Measurements from ENCODE around the gene RYR2.

Gene RYR2

DNA sequence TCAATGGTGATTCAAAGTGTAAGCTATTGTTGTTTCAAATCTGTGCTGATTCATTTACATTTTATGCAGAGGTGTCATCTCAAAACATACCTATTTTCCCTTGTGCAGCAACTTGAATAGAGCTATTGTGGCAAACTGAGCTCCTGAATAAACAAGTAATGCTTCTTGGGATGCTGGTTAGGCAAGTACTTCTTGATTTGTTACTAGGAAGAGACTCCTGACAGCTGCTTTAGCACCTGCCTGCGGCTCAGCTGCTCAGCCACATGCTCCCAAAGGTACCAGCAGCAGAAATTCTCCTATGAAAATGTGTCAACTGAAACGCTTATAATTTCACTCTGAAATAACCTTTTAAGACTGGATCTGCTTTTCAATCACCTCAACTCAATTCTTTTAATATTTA lies 352.3 kb downstream of the RYR2 start:
- TF ChIP-seq, protein P1, sequence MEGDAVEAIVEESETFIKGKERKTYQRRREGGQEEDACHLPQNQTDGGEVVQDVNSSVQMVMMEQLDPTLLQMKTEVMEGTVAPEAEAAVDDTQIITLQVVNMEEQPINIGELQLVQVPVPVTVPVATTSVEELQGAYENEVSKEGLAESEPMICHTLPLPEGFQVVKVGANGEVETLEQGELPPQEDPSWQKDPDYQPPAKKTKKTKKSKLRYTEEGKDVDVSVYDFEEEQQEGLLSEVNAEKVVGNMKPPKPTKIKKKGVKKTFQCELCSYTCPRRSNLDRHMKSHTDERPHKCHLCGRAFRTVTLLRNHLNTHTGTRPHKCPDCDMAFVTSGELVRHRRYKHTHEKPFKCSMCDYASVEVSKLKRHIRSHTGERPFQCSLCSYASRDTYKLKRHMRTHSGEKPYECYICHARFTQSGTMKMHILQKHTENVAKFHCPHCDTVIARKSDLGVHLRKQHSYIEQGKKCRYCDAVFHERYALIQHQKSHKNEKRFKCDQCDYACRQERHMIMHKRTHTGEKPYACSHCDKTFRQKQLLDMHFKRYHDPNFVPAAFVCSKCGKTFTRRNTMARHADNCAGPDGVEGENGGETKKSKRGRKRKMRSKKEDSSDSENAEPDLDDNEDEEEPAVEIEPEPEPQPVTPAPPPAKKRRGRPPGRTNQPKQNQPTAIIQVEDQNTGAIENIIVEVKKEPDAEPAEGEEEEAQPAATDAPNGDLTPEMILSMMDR (conservative IDR thresholded peaks at IDR 0.05; ENCODE audit: low read depth) = no peak
- DNase-seq (ENCODE audit: low spot score) = peak; percentile 2
- CTCF ChIA-PET = no interaction called here
- POLR2A ChIA-PET (ENCODE audit: low non-redundant PET) = no interaction called here
- H3K27ac ChIP-seq = no peak overlapping the region

DNA sequence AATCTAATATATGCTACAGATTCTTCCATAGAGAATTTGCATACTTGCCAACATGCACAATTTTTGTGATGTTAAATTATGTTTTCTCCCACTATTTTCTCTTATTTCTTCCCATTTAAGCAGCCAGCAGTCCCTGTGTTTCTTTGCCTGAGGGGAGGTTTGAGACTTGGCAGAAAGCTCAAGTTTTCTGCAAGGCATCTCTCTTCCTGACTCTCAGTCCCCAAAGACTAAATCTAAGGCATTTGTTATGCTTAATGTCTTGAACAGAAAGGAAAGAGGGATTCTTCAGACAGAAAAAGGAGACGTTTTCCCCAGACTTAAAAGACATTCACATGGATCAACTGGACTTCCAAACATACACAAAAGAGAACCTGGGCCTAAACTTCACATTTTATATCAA lies 354.4 kb downstream of the RYR2 start:
- TF ChIP-seq, protein P1 (conservative IDR thresholded peaks at IDR 0.05; ENCODE audit: low read depth) = no peak
- ChIA-PET POLR2A (ENCODE audit: low non-redundant PET) (no interaction called here), CTCF (no interaction called here)
- H3K27ac ChIP-seq = no peak overlapping the region
- no peak for DNase-seq (ENCODE audit: low spot score)

DNA sequence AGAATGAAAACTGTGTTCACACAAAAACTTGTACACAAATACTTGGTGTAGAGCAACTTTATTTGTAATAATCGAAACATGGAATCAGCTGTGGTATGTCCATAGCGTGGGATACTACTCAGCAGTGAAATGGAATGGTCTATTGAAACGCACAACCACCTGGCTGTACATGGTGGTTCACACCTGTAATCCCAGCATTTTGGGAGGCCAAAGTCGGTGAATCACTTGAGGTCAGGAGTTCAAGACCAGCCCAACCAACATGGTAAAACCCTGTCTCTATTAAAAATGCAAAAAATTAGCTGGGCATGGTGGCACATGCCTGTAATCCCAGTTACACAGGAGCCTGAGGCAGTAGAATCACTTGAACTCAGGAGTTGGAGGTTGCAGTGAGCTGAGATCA lies 356.8 kb downstream of the RYR2 start:
- no peak overlapping the region for H3K27ac ChIP-seq
- TF ChIP-seq, protein P1 (conservative IDR thresholded peaks at IDR 0.05; ENCODE audit: low read depth) = no peak
- POLR2A ChIA-PET (ENCODE audit: low non-redundant PET) = no interaction called here
- CTCF ChIA-PET = interaction anchor here (0.6 kb wide), 1 partner anchor 14 kb away, joined by 6 read pairs; no protein-coding TSS in a partner anchor
- DNase-seq (ENCODE audit: low spot score) = no peak

DNA sequence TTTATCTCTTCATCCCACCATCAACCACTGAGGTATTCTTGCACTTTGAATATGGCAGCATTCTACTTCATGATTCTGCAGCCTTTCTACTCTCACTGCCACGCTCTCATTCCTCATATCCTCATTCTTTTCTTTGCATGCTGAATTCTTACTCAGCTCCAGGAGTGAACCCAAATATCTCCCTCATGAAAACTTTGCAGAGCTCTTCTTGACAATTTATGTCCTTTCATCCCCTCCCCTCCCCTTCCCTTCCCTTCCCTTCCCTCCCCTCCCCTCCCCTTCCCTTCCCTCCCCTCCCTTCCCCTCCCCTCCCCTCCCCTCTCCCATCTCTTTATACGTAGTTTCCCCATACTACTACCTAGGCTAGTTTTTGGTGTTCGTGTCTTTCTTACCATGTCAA lies 363.9 kb downstream of the RYR2 start:
- no peak overlapping the region for H3K27ac ChIP-seq
- no peak for DNase-seq (ENCODE audit: low spot score)
- TF ChIP-seq, protein P1 (conservative IDR thresholded peaks at IDR 0.05; ENCODE audit: low read depth) = no peak
- CTCF ChIA-PET = no interaction called here
- POLR2A ChIA-PET (ENCODE audit: low non-redundant PET) = no interaction called here

DNA sequence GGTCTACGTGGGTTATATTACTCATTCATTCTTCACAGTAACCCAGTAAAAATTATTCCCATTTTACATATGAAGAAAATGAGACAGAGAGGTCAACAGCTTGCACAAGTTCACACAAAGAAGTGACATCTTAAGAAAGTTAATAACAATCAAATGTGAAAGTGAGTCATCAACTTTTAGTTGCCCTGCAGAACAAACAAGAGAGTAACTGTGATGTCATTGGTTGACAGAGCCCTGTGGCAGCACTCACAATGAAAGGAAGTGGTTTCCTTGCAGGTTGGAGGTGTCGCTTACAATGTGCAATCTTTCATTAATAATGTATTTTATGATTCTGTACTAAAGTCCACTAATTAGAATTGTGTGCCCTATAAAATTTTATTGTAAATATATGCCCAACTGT lies 369.6 kb downstream of the RYR2 start:
- H3K27ac ChIP-seq = no peak overlapping the region
- TF ChIP-seq, protein P1 (conservative IDR thresholded peaks at IDR 0.05; ENCODE audit: low read depth) = no peak
- POLR2A ChIA-PET (ENCODE audit: low non-redundant PET) = no interaction called here
- CTCF ChIA-PET = no interaction called here
- no peak for DNase-seq (ENCODE audit: low spot score)

DNA sequence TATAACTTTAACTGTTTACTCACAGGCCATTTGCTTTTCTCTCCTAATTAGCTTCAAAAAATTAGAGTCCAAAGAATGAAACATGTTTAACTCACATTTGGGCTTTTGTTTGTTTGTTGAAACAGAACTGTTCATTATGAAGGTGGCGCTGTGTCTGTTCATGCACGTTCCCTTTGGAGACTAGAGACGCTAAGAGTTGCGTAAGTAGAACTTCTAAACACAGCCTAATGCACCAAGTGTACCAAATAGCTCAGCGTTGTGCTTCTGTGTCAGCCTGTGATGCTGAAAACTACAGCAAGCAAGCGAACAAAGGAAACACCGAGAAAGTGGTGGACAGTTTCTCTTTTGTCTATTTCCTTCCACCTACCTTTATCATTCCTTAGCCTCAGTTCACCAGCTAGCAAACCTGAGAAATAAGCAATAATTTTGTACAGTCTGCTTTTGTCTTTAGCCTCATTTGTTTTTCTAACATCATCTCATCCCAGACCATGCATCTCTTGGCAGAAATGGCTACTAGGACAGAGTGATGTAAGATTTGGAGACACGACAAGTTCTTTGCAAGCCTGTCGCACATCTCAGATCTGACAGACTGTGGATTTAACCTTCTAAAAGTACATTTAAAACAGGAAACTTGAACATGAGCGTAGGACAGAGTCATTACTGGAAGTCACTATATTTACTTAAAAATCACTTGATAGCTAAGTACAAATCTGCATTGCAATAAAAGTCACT lies 375.1 kb downstream of the RYR2 start:
- DNase-seq (ENCODE audit: low spot score) = no peak
- POLR2A ChIA-PET (ENCODE audit: low non-redundant PET) = no interaction called here
- no peak overlapping the region for H3K27ac ChIP-seq
- TF ChIP-seq, protein P1 (conservative IDR thresholded peaks at IDR 0.05; ENCODE audit: low read depth) = no peak
- CTCF ChIA-PET = no interaction called here
